ENCODE measurements around the gene FKBP10.

DNA sequence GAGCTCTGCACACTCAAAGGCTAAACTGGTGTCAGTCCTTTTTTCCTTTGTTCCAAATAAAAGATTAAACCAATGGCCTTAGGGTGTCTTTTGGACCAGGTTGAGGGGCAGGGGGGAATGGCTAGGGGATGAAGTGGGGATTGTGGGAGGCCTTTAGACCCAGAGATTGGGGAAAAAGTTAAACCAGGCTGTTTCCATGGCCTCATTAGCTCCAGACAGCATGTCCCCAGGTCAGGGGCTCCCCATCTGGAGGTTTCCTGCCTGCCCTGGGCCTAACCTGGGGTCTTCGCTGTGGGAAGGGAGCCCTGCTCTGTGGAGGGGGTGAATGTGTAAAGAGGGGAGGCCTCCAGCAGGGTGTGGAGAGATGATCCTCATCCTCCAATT lies 10.3 kb downstream of the FKBP10 start:
- TF ChIP-seq, protein P1, sequence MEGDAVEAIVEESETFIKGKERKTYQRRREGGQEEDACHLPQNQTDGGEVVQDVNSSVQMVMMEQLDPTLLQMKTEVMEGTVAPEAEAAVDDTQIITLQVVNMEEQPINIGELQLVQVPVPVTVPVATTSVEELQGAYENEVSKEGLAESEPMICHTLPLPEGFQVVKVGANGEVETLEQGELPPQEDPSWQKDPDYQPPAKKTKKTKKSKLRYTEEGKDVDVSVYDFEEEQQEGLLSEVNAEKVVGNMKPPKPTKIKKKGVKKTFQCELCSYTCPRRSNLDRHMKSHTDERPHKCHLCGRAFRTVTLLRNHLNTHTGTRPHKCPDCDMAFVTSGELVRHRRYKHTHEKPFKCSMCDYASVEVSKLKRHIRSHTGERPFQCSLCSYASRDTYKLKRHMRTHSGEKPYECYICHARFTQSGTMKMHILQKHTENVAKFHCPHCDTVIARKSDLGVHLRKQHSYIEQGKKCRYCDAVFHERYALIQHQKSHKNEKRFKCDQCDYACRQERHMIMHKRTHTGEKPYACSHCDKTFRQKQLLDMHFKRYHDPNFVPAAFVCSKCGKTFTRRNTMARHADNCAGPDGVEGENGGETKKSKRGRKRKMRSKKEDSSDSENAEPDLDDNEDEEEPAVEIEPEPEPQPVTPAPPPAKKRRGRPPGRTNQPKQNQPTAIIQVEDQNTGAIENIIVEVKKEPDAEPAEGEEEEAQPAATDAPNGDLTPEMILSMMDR (conservative IDR thresholded peaks at IDR 0.05; ENCODE audit: low read length), result no peak
- TF ChIP-seq EZH2phosphoT487 (IDR thresholded peaks at IDR 0.05; ENCODE audit: borderline replicate concordance), result no peak
